ENCODE measurements around the gene KDM5A.

DNA sequence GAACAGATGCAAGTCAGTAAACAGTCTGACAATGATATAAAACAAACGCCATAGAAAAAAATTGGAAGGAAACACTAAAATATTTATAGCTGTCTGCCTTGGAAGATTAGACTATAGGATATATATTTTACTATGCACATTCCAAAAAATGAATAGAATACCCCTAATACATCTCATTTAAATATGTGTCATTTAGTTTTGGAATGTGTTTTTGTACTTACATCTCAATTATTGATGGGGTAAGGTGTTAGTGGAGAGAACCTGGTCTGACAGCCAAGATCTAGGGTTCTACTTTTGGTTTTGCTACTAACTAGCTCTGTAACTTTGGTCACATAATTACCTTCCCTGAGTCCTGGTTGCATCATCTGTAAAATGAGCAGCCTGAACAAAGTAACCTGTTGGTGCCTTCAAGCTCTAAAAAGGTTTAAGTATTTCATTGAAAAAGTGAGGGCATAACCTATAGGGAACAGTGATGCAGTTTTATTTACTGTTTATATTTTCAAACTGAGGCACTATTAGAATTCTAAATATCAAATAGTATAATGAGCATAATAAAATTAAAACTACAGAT lies 97.9 kb downstream of the KDM5A start:
- TF ChIP-seq POLR2A (IDR thresholded peaks at IDR 0.05; ENCODE audit: low read length) (no peak), GATA1 (IDR thresholded peaks at IDR 0.05; ENCODE audit: low read depth, low read length) (no peak)

All from erythroblast (primary cell).